KBM-7 (cell line): ENCODE results near the gene UGGT2.
"Not testable (repeated sequence)": the region's sequence is repeated elsewhere in the genome, so short reads cannot be mapped to it uniquely, and the experiment has no call there.

Source experiments
- DNase-seq: peaks from one replicate; pipeline ENCODE4 v3.0.0-alpha.2; 2015
- in situ Hi-C: fragments of 300-500 bp; cut with MboI; formaldehyde crosslinking; loops from 2 replicates; pipeline ENCODE4 v1.14.3; 2020; ENCODE audit warnings: low sequenced_read_pairs, low pct_unique_long_range_greater_than_20kb, mixed read lengths

The UGGT2 gene

DNA sequence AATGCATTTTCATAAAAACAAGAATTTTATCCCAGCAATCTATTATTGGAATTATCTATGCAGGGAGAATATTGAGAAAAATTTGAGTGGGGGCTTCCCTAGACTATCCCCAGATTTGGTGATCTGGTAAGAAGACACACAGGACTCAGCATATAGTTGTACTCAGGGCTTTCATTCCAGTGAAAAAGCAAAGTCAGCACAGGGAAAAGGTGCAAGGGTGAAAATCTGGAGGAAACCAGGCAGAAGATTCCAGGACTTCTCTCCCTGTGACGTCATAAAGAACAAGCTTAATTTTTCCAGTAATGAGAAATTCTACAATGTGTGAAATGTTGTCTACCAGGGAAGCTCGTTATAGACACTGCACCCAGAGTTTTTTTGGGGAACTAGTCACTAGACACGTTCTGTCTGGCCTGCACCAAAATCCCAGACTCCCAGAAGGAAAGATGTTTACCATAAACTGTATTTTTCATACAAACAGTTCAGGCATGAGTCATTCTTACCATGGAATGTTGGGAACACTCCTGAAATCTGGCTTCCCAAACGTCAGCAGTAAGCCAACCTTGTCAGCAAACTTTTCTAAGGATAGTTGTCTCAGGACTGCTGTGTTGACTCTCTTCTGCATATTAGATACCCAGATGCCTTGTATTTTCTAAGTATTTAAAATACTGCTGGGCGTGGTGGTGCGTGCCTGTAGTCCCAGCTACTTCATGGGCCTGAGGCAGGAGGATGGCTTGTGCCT, 268.9 kb downstream of the UGGT2 start:
- in situ Hi-C loops: no loop called here
- DNase-seq: no peak

GRCh38 chr13:95783747-95784146, 269.5 kb downstream of the UGGT2 start:
- in situ Hi-C loops: no loop called here
- DNase-seq: no peak

DNA sequence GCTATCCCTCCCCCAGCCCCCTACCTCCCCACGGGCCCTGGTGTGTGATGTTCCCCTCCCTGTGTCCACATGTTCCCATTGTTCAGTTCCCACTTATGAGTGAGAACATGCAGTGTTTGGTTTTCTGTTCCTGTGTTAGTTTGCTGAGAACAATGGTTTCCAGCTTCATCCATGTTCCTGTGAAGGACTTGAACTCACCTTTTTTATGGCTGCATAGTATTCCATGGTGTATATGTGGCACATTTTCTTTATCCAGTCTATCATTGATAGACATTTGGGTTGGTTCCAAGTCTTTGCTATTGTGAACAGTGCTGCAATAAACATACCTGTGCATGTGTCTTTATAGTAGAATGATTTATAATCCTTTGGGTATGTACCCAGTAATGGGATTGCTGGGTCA, 271.3 kb downstream of the UGGT2 start:
- DNase-seq, in situ Hi-C loops: not testable (repeated sequence)

GRCh38 chr13:95781016-95781415, 272.2 kb downstream of the UGGT2 start:
- in situ Hi-C loops: no loop called here
- DNase-seq: no peak

DNA sequence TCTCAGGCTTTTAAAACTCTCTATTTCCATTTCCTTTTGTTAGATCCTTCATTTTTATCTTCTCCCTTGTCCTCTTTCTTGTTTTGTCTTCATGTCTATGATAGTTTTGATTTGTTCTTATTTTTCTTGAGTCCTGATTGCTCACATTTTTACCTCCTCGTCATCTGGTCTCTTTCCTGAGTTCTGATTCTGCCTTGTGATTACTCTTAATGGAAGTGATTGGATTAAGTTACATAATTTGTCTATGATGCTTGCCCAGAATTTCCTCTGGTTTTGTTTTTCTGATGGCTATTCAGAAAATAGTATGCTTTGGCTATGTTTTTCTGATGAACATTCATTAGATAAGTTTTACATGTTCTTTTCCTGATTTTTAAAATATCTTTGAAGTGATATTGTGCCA, 273.7 kb downstream of the UGGT2 start:
- no peak for DNase-seq
- in situ Hi-C loops: no loop called here

DNA sequence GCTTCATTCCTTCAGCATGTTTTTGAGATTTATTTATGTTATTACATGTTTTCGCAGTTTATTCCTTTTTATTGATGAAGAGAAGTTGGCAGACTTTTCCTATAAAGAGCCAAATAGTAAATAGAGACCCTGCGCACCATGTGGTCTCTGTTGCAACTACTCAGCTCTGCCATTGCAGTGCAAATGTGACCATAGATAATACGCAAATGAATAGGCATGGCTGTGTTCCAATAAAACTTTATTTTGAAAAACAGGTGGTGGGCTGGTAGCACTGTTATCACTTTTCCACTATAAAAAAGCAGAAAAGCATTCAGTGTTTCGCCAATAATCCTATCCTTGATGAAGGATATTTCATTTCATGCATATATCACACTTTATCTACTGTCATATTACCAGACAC, 281.3 kb downstream of the UGGT2 start:
- DNase-seq: no peak
- in situ Hi-C loops: no loop called here

DNA sequence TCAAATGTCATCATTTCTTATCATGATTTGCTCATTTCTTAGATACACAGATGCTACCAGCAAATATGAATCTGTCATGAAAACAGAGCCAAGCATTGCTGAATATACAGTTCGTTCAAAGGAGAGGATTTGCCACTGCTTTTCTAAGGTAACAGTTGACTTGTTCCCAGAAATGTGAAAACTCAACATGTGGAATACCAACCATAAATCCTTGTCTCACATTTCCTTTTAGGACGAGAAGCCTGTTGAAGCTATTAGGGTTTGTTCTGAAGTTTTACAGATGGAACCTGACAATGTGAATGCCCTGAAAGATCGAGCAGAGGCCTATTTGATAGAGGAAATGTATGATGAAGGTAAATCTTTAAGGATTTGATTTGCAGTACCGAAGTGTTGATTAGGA, 289.6 kb downstream of the UGGT2 start:
- DNase-seq: no peak
- in situ Hi-C loops: no loop called here

DNA sequence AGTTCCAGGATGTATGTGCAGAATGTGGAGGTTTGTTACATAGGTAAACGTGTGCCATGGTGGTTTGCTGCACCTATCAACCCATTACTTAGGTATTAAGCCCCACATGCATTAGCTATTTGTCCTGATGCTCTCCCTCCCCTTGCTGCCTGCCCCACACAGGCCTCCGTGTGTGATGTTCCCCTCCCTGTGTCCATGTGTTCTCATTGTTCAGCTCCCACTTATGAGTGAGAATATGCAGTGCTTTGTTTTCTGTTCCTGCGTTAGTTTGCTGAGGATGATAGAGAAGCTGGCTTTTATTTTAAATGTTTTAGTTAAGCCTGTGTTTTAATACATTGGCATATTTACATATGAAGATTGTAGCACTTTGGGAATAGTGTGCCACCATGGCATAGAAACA, 290.6 kb downstream of the UGGT2 start:
- DNase-seq, in situ Hi-C loops: not testable (repeated sequence)

GRCh38 chr13:95756072-95756471, 297.1 kb downstream of the UGGT2 start:
- in situ Hi-C loops: no loop called here
- DNase-seq: peak; percentile 35

- in situ Hi-C loops: no loop called here
- peak; percentile 30 for DNase-seq
Measured at GRCh38 chr13:95754069-95754468, 299.1 kb downstream of the UGGT2 start.

GRCh38 chr13:95752677-95753076, 300.5 kb downstream of the UGGT2 start:
- in situ Hi-C loops: no loop called here

More at GRCh38 chr13:95752677-95753076, 300.5 kb downstream of the UGGT2 start:
- no peak for DNase-seq
